Neuronal stem cell (in vitro differentiated cells): Measurements from ENCODE around the gene GPR137B.

Experiments used
- DNase-seq: peaks from one replicate; pipeline ENCODE4 v3.0.0-alpha.2; 2013; ENCODE audit warnings: low spot score
- H2AFZ ChIP-seq: one replicate; pipeline ENCODE4 v1.6.1; 2013; ENCODE audit warnings: mild to moderate bottlenecking, low read length, inconsistent platforms
- H2AK5ac ChIP-seq: 2 replicates; pipeline ENCODE4 v1.6.1; 2013; ENCODE audit warnings: low read depth, mild to moderate bottlenecking, inconsistent platforms, low read length, moderate library complexity, mixed read lengths
- H2BK120ac ChIP-seq: 2 replicates; pipeline ENCODE4 v1.6.1; 2013; ENCODE audit warnings: low read depth, mild to moderate bottlenecking, inconsistent platforms, low read length, moderate library complexity, mixed read lengths
- H2BK12ac ChIP-seq: one replicate; pipeline ENCODE4 v1.6.1; 2013; ENCODE audit warnings: low read length, inconsistent platforms
- H2BK15ac ChIP-seq: 2 replicates; pipeline ENCODE4 v1.6.1; 2013; ENCODE audit warnings: mild to moderate bottlenecking, low read length, inconsistent platforms, mixed read lengths
- H2BK5ac ChIP-seq: one replicate; pipeline ENCODE4 v1.6.1; 2013; ENCODE audit warnings: inconsistent platforms, mild to moderate bottlenecking, low read length, moderate library complexity
- H3K14ac ChIP-seq: one replicate; pipeline ENCODE4 v1.6.1; 2013; ENCODE audit warnings: low read length, inconsistent platforms
- H3K18ac ChIP-seq: 2 replicates; pipeline ENCODE4 v1.6.1; 2013; ENCODE audit warnings: low read length, inconsistent platforms
- H3K23ac ChIP-seq: 2 replicates; pipeline ENCODE4 v1.6.1; 2013; ENCODE audit warnings: low read depth, mild to moderate bottlenecking, mixed read lengths, low read length, inconsistent platforms; ENCODE audit not compliant: poor library complexity
- H3K27ac ChIP-seq: replicated peaks from 3 replicates; pipeline ENCODE4 v1.5.1; 2013; ENCODE audit warnings: low read length, inconsistent platforms
- H3K27me3 ChIP-seq, 3 experiments: 2 replicates each; pipeline ENCODE4 v1.6.1; 2013; ENCODE audit warnings: low read length in 3 of 3, mild to moderate bottlenecking in 2 of 3, inconsistent platforms in 1 of 3, low read depth in 1 of 3, mixed read lengths in 1 of 3, moderate library complexity in 1 of 3; ENCODE audit not compliant: control insufficient read depth in 3 of 3, insufficient read depth in 3 of 3
- H3K36me3 ChIP-seq, 2 donors: replicated peaks in 1 of 2; 2 replicates each; pipeline ENCODE4 v1.6.1; 2013; ENCODE audit warnings: low read length in 2 of 2; ENCODE audit not compliant: control insufficient read depth in 2 of 2, insufficient read depth in 2 of 2
- H3K4ac ChIP-seq: 2 replicates; pipeline ENCODE4 v1.6.1; 2013; ENCODE audit warnings: inconsistent platforms, mild to moderate bottlenecking, low read length, moderate library complexity
- H3K4me1 ChIP-seq, 2 donors: 1 replicate in 1 of 2; 2 replicates in 1 of 2; pipeline ENCODE4 v1.6.1; 2013; ENCODE audit warnings: low read length in 2 of 2, low read depth in 1 of 2; ENCODE audit not compliant: control insufficient read depth in 2 of 2, insufficient read depth in 1 of 2
- H3K4me2 ChIP-seq: one replicate; pipeline ENCODE4 v1.6.1; 2013; ENCODE audit warnings: mild to moderate bottlenecking, low read length, inconsistent platforms; ENCODE audit not compliant: insufficient read depth, poor library complexity, severe bottlenecking
- H3K4me3 ChIP-seq, 2 donors: 2 replicates each; pipeline ENCODE4 v1.5.1; 2013; ENCODE audit warnings: low read length in 2 of 2, mild to moderate bottlenecking in 2 of 2, inconsistent platforms in 1 of 2, moderate library complexity in 1 of 2
- H3K79me1 ChIP-seq: one replicate; pipeline ENCODE4 v1.6.1; 2013; ENCODE audit warnings: low read depth, mild to moderate bottlenecking, inconsistent platforms, low read length, moderate library complexity
- H3K9ac ChIP-seq: one replicate; pipeline ENCODE4 v1.6.1; 2013; ENCODE audit warnings: mild to moderate bottlenecking, low read depth, low read length, inconsistent platforms; ENCODE audit not compliant: poor library complexity
- H3K9me3 ChIP-seq, 2 donors: replicated peaks in 1 of 2; 2 replicates each; pipeline versions ENCODE3 to v1.6.1; 2013; ENCODE audit warnings: low read length in 2 of 2, mild to moderate bottlenecking in 2 of 2, inconsistent platforms in 1 of 2, low read depth in 1 of 2, mixed read lengths in 1 of 2, moderate library complexity in 1 of 2; ENCODE audit not compliant: control insufficient read depth in 2 of 2, insufficient read depth in 1 of 2
- H4K8ac ChIP-seq: one replicate; pipeline ENCODE4 v1.6.1; 2013; ENCODE audit warnings: low read depth, mild to moderate bottlenecking, inconsistent platforms, low read length, moderate library complexity
- H4K91ac ChIP-seq: one replicate; pipeline ENCODE4 v1.6.1; 2013; ENCODE audit warnings: low read length, low read depth, mild to moderate bottlenecking, inconsistent platforms; ENCODE audit not compliant: poor library complexity
- WGBS, 2 donors: extraction: QIAGEN DNeasy Blood & Tissue Kit; methylation state at CpG; one replicate each; pipeline ENCODE4 v1.1.7; 2013; ENCODE audit warnings: missing lambda C conversion rate in 2 of 2, mixed read lengths in 1 of 2; ENCODE audit not compliant: insufficient read length in 2 of 2, insufficient replicate concordance in 1 of 2; ENCODE audit errors: extremely low coverage in 2 of 2; 5-methylcytosine and 5-hydroxymethylcytosine counted together

The GPR137B gene

DNA sequence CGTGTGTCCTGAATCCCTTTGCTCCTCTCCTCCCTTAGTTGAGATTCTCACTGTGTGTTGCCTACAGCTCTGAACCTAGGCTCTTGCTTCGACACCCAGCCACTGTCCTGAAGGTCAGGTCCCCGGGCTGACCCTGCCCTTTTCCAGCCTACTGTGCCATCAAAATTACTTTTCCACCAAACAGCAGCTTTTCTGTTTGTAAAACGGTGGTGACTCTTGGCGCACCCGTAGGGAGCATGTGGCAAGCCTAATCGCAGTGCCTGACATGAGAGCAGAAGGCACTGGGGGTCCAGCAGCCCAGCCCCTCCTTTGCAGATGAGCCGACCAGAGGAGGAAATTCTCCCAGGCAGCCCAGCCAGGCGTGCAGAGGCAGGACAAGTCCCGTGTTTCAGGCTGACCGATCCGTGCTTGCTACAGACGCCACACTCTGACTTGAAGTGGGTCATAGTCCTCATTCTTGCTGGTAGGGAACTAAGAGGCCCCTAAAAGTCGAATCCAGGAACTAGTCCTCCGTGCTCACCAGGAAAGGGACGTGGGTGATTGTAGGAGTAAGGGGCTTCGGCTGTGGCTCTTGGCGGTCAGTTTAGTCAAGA lies 6.8 kb downstream of the GPR137B start:
- Histone ChIP-seq H3K4ac (no peak overlapping the region), H3K14ac (no peak overlapping the region), H2BK15ac (no peak overlapping the region), H2AFZ (no peak overlapping the region), H4K91ac (no peak overlapping the region), H3K27ac (no peak overlapping the region), H3K4me1 (peaks cover 3 to 4% of the 10 kb centered on the region in 2 donors), H2BK120ac (no peak overlapping the region), H3K23ac (peak overlapping the region; percentile 25), H2BK12ac (no peak overlapping the region), H3K9ac (no peak overlapping the region), H3K27me3 (peaks cover 0 to under 1% (median 0%) of the 10 kb centered on the region in 3 experiments), H3K9me3 (no peaks in the 10 kb centered on the region), H3K36me3 (no peaks in the 10 kb centered on the region), H4K8ac (no peak overlapping the region), H2AK5ac (no peak overlapping the region), H3K4me2 (no peak overlapping the region), H3K18ac (peak overlapping the region; percentile 19), H2BK5ac (no peak overlapping the region), H3K79me1 (peaks cover 4% of the 10 kb centered on the region), H3K4me3 (no peak overlapping the region)
- WGBS, 2 donors: no CpG with 5 or more reads among the region's 18 CpGs
- no peak for DNase-seq

- H3K4me2 ChIP-seq: no peak overlapping the region
- no peaks in the 10 kb centered on the region for H3K9me3 ChIP-seq
- no peak overlapping the region for H2BK5ac ChIP-seq
- H3K27me3 ChIP-seq: no peaks in the 10 kb centered on the region
- H2BK15ac ChIP-seq: no peak overlapping the region
- H3K18ac ChIP-seq: peak overlapping the region; percentile 56
- H3K23ac ChIP-seq: peak overlapping the region; percentile 83
- no peak overlapping the region for H3K14ac ChIP-seq
- no peak overlapping the region for H2BK120ac ChIP-seq
- no peak overlapping the region for H2AFZ ChIP-seq
- no peak overlapping the region for H4K91ac ChIP-seq
- peaks cover 4% of the 10 kb centered on the region for H3K79me1 ChIP-seq
- peaks cover 3 to 4% of the 10 kb centered on the region in 2 donors for H3K4me1 ChIP-seq
- peak overlapping the region; percentile 47 for H2BK12ac ChIP-seq
- H3K4me3 ChIP-seq: peak overlapping the region in 1 of 2 donors; percentile 9
- no peak for DNase-seq
- no peak overlapping the region for H2AK5ac ChIP-seq
- no peak overlapping the region for H3K4ac ChIP-seq
- H3K36me3 ChIP-seq: no peaks in the 10 kb centered on the region
- H4K8ac ChIP-seq: peak overlapping the region; percentile 84
- WGBS, 2 donors: no CpG with 5 or more reads among the region's 10 CpGs
- no peak overlapping the region for H3K27ac ChIP-seq
- peak overlapping the region; percentile 66 for H3K9ac ChIP-seq
Observed at GRCh38 chr1:236149696-236150228, 7.4 kb downstream of the GPR137B start.

GRCh38 chr1:236150311-236150955 lies 8.1 kb downstream of the GPR137B start:
- H2AFZ ChIP-seq: peak overlapping the region; percentile 78
- H3K4me2 ChIP-seq: no peak overlapping the region
- H3K9me3 ChIP-seq: no peaks in the 10 kb centered on the region
- no peak overlapping the region for H3K27ac ChIP-seq
- H2BK15ac ChIP-seq: no peak overlapping the region
- H2BK5ac ChIP-seq: no peak overlapping the region
- H4K91ac ChIP-seq: no peak overlapping the region
- H3K9ac ChIP-seq: no peak overlapping the region
- no peak overlapping the region for H4K8ac ChIP-seq
- H3K4ac ChIP-seq: no peak overlapping the region
- H2BK12ac ChIP-seq: no peak overlapping the region
- no CpG with 5 or more reads among the region's 19 CpGs for WGBS, 2 donors
- H3K79me1 ChIP-seq: peaks cover 4% of the 10 kb centered on the region
- H2AK5ac ChIP-seq: peak overlapping the region; percentile 47
- H3K27me3 ChIP-seq: no peaks in the 10 kb centered on the region
- DNase-seq: no peak
- peak overlapping the region in 1 of 2 donors; percentile 9 for H3K4me3 ChIP-seq
- peak overlapping the region; percentile 65 for H3K14ac ChIP-seq
- peak overlapping the region; percentile 20 for H3K18ac ChIP-seq
- H2BK120ac ChIP-seq: no peak overlapping the region
- peaks cover 3 to 4% of the 10 kb centered on the region in 2 donors for H3K4me1 ChIP-seq
- no peaks in the 10 kb centered on the region for H3K36me3 ChIP-seq
- peak overlapping the region; percentile 25 for H3K23ac ChIP-seq

DNA sequence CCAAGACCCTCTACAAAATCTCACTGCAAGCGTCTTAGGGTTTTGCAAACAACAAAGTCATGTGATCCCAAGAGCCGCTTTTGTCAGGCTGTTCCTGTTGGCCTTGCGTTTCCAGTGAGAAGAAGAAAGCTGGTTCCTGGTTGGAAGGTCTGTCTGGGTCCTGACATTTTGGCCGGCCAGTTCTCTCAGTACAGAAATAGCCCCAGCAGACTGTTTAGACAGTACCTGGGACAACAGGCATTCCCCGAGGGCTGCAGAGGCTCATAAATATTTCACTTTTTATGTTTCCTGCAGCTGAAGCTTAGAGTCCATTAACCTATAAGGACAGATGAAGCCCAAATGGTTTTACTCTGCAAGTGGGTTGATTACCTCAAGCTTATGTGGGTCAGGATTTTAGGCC lies 8.6 kb downstream of the GPR137B start:
- peaks cover 4% of the 10 kb centered on the region for H3K79me1 ChIP-seq
- H3K4me2 ChIP-seq: no peak overlapping the region
- H3K23ac ChIP-seq: peak overlapping the region; percentile 25
- H3K18ac ChIP-seq: no peak overlapping the region
- H2AK5ac ChIP-seq: no peak overlapping the region
- no peak overlapping the region for H2BK120ac ChIP-seq
- H3K27ac ChIP-seq: no peak overlapping the region
- H3K27me3 ChIP-seq: no peaks in the 10 kb centered on the region
- no peaks in the 10 kb centered on the region for H3K9me3 ChIP-seq
- peaks cover 3 to 4% of the 10 kb centered on the region in 2 donors for H3K4me1 ChIP-seq
- H4K91ac ChIP-seq: no peak overlapping the region
- H3K9ac ChIP-seq: no peak overlapping the region
- H2BK15ac ChIP-seq: no peak overlapping the region
- no peak overlapping the region for H2BK5ac ChIP-seq
- no peaks in the 10 kb centered on the region for H3K36me3 ChIP-seq
- no peak overlapping the region for H3K4ac ChIP-seq
- no peak overlapping the region for H2BK12ac ChIP-seq
- no peak overlapping the region for H3K4me3 ChIP-seq
- no peak overlapping the region for H4K8ac ChIP-seq
- H3K14ac ChIP-seq: no peak overlapping the region
- peak overlapping the region; percentile 78 for H2AFZ ChIP-seq
- WGBS, 2 donors: no CpG with 5 or more reads among the region's 5 CpGs
- DNase-seq: no peak
